Superior temporal gyrus (tissue), 1 donor: ENCODE results near the gene DCAF6.
"Not testable (repeated sequence)": the region's sequence is repeated elsewhere in the genome, so short reads cannot be mapped to it uniquely, and the experiment has no call there.

Experiments
- DNase-seq: peaks from one replicate; pipeline ENCODE4 v3.0.0-alpha.2; 2016; ENCODE audit errors: extremely low spot score

DCAF6 gene

GRCh38 chr1:168009322-168009721 is 72.8 kb downstream of the DCAF6 start:
- DNase-seq = no peak

GRCh38 chr1:168019407-168019806 is 82.9 kb downstream of the DCAF6 start:
- no peak for DNase-seq

- no peak for DNase-seq
Observed at GRCh38 chr1:168031198-168031597, 94.7 kb downstream of the DCAF6 start.

- no peak for DNase-seq
Observed at GRCh38 chr1:168031627-168032026, 95.1 kb downstream of the DCAF6 start.

DNA sequence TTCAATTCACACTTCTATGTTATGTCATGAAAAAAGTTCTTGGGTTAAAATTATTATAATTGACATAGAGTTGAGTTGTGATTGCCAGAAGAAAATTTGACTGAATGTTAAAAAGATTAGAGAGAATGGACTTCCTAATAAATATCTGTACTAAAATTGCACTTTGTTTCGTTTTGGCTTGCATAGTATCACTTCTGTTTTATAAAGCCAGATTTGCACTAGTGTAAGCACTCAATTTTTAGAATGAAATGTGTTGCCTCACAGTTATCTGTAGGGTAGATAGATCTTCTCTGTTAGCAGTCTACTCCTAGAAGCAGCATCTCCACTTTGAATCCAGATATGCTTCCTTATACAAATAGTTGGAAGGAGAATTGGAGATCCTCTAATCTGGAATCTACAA is 95.5 kb downstream of the DCAF6 start:
- no peak for DNase-seq

GRCh38 chr1:168035345-168035744 is 98.9 kb downstream of the DCAF6 start:
- DNase-seq = no peak

DNA sequence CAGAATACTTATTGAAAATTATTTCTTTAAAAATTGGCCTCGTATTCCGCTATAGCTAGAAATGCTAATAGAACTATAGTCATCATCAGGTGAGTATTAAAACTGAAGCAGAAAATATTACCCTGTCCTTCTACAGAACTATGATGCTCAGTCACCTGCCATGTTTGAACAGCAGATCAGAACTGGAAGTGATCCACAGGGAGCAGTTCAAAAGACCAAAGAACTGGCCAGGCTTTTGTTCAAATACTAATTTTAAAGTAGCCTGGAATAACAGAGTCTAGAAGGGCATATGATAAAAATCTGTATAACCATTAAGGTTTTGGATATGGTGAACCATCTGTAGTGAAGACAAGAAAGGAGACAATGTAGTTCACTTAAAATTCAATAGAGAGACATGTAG is 105.9 kb downstream of the DCAF6 start:
- DNase-seq = no peak

GRCh38 chr1:168045311-168045710 is 108.8 kb downstream of the DCAF6 start:
- no peak for DNase-seq

DNA sequence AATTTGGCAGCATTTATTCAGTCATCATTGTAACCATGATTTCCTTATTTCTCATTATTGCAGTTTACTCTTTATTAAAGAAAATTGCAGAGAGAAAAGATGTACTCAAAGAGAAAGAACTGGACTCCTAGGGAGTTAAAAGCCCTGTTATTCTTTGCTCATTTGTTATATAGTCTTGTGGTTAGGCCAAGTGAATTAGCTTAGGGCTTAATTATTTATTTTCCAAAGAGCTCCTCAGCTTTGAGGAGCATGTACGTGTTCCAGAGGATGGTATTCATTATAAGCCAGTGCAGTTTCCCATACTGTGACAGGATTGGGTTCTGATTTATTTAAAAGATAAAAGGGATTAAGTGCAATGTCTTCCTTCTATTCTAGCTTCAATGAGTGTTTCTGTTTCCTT is 113.8 kb downstream of the DCAF6 start:
- no peak for DNase-seq

DNA sequence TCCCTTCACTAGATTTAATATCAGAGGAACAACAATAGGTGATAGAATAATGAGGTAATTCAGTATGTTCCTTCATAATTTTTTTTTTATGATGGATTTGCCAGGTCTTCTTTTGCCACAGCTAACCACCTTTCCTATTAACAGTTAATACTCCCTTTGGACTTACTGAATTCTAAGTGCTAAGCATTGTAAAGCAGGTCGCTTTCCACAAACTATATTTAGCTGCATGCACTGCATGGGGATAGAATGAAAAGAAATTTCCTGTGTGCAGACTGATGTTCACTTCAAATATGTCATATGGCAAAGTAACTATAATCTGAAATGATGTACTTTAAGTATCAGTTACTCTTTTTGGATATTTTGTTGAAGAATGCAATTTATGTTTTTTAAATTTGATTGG is 114.4 kb downstream of the DCAF6 start:
- DNase-seq = no peak

GRCh38 chr1:168053681-168054080 is 117.2 kb downstream of the DCAF6 start:
- DNase-seq = no peak

GRCh38 chr1:168054117-168054516 is 117.6 kb downstream of the DCAF6 start:
- no peak for DNase-seq

DNA sequence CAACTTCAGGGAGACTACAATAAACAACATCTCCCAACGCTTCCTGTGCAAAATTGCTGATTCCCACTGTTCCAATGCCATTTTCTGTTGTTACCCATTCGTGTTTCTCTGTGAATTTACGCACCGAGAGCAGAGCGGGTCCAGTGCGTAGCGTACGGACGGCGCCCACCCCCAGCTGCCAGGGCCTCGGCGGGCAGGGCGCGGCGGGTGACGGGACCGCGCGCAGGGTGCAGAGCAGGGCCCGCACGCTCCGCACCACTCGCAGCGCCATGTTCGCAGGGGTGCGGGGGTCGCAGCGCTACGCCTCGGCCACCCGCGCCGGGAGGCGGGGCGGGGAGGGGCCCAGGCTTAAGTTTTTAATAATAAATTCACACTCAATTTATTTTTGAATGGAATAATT is 119.7 kb downstream of the DCAF6 start:
- not testable (repeated sequence) for DNase-seq

GRCh38 chr1:168057355-168057754 is 120.9 kb downstream of the DCAF6 start:
- DNase-seq = no peak

DNA sequence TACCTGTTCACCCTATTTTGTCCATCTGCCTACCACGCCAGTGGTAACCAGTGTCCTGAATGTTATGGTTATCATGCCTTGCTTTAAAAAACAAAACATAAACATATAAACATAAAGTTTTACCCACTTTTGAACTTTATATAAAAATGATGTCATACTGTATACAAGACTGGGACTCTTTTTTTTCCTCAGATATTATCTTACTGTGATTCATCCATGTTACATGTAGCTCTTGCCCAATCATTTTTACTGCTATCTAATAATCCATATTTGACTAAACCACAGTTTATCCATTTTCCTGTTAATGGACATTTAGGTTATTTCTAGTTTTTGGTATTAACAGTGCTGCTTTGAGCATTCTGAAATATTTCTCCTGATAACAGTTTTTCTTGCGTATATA is 121.4 kb downstream of the DCAF6 start:
- no peak for DNase-seq

DNA sequence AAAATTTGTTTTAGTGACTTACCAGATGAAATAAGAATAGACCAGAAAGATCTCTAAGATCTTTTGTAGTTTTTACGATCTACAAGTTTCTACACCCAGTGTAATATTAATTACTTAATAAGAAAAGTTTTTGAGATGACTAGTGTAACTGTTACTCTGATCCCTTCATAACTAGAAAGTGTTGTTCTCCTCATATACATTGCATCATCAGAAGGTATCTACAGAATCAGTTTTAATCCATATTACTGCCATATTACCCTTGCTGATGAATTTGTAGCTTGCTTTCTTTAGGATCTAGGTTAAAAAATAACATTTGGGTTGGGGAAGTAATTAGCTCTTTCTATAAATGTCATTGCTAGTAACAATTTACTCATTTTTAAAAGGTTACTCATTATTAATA is 127.7 kb downstream of the DCAF6 start:
- DNase-seq = no peak

- no peak for DNase-seq
Observed at GRCh38 chr1:168065506-168065905, 129.0 kb downstream of the DCAF6 start.

DNA sequence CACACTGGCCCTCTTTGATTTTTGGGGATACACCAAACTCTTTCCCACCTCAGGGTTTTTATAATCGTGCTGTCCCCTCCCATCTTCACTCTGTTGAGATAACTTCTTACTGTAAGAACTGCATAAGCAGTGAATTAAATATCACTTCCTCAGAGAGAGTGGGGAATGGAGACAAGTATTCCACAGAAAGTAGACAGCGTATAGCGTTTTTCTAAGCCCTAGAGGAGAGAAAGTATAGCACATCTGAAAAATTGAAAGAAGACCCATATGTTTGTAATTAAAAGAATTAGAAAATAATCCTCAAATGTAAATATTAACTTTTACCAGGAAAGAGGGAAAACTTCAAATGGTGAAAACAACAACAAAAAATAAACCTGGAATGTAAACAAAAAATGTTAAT is 132.9 kb downstream of the DCAF6 start:
- DNase-seq = no peak

- DNase-seq = no peak
Observed at GRCh38 chr1:168079761-168080160, 143.3 kb downstream of the DCAF6 start.

GRCh38 chr1:168081373-168082007 is 145.0 kb downstream of the DCAF6 start:
- peak; percentile 45 for DNase-seq

DNA sequence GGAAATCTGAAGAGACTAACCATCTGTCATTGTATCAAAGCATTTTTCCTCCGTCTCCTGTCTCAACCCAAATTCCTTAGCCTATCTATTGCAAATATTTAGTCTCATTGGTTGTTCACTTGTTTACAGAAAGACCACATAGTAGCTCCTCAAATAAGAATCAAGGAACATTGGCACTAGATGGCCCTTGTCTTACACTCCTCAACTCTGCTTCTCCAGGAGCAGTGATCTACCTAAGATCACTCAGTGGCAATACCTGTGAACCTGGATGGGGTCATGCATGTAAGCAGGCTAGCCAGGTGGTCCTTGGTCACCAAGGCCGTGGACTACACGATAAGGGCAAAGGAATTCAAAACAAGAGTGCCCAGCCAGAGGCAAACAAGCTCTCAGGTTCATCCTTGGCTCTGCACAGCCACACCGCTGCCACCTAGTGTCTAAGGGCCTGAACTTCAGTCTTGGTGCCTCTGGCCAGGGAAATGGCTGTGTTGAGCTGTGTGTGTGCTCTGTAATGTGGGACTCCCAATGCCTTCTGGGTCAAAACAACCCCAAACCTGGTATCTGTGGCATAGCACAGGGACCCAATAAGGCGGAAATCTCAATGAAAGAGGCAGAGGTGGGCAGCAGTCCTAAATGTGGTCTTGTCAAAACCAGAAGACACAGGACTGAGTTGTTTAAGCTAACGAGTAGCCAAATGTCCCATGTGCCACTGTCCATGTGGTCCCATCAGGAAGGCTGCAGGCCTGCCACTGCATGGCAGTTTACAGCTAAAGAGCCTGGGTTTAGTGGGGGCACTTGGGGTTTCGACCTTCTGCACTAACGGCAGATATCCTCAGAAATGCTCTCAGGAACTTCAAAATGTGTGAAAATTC is 145.8 kb downstream of the DCAF6 start:
- DNase-seq = peak; percentile 87

DNA sequence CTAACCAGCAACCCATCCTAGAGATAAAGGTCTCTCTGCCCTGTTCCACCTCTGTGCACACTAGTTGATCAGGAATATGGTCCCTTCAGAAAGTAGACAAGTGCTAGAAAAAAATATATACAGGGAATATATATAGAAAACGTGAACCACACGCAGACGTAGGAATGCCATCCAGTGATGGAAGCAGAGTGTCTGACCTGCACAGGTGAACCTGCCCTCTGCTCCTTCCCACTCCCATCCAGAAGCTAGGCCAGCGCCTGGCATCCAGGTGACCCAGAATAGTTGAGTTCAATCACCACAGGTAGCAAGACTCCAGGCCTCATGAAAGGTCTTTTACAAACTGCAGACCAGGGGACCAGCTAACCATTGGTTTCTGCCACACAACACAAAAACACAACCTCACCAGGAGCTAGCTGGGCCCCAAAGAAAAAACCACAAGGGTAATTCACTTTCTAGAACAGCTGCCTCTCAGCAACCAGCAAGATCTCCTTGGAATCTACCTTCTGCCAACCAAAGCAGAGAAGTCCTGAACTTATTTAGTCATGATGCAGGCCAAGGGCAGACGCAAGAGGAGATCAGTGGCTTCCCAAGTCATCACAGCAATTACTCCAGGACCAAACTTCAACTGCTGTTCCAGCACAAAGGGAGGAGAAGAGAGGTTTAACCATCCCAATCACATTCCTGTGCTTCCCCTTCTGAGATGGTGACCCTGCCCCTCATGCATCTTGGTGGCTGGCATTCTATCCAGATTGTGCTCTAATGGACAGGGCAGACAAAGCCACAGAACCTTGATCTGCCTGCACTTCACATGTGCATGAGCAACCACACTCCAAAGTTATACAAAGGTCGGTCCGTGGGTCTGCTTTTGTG is 147.2 kb downstream of the DCAF6 start:
- no peak for DNase-seq
